Measurements from ENCODE around the gene TRPM2. TPM values are rescaled to one million over a fixed set of nuclear protein-coding genes. Genes with fewer than 3 reads are reported as not detected.

TRPM2 gene
- total and polyA plus RNA-seq, 8 donors: 0.46 to 8.7 (median 2.6) TPM

GRCh38 chr21:44424608-44425306, 71.3 kb downstream of the TRPM2 start:
- DNase-seq (peak in 3 of 6 donors; percentile 9 to 61 (median 41)), FAIRE-seq (no peak), ATAC-seq (no peak)
- Histone ChIP-seq H3K27ac (no peak overlapping the region), H3K4me3 (no peak overlapping the region), H3K9me3 (peaks cover 0 to 4% (median 0%) of the 10 kb centered on the region in 4 donors), H3K36me3 (no peaks in the 10 kb centered on the region), H3K27me3 (no peaks in the 10 kb centered on the region), H3K4me1 (no peaks in the 10 kb centered on the region)
- TF ChIP-seq CTCF (IDR thresholded peaks at IDR 0.05): no peak
- 60 to 67% methylated on average over 24 to 30 of the region's 30 CpGs for WGBS, 2 donors
- intact Hi-C loops (cut with DNase I): no loop called here

- H3K27ac ChIP-seq: no peak overlapping the region
- no peak overlapping the region for H3K4me3 ChIP-seq
- peaks cover 0 to 4% (median 0%) of the 10 kb centered on the region in 4 donors for H3K9me3 ChIP-seq
- FAIRE-seq (no peak), ATAC-seq (peak in 1 of 4 donors; percentile 40), DNase-seq (peak in 3 of 6 donors; percentile 11 to 57 (median 56))
- 56 to 66% methylated on average over 40 of the region's 40 CpGs for WGBS, 2 donors
- intact Hi-C loops (cut with DNase I): no loop called here
- no peaks in the 10 kb centered on the region for H3K4me1 ChIP-seq
- no peaks in the 10 kb centered on the region for H3K36me3 ChIP-seq
- TF ChIP-seq CTCF (IDR thresholded peaks at IDR 0.05): no peak
- H3K27me3 ChIP-seq: no peaks in the 10 kb centered on the region
Observed at GRCh38 chr21:44425307-44425894, 72.0 kb downstream of the TRPM2 start.

GRCh38 chr21:44425895-44426662, 72.7 kb downstream of the TRPM2 start:
- no peak overlapping the region for H3K27ac ChIP-seq
- TF ChIP-seq CTCF (IDR thresholded peaks at IDR 0.05): no peak
- FAIRE-seq (no peak), ATAC-seq (peak in 1 of 4 donors; percentile 8), DNase-seq (peak in 2 of 6 donors; percentile 10 to 45)
- H3K27me3 ChIP-seq: no peaks in the 10 kb centered on the region
- H3K4me3 ChIP-seq: no peak overlapping the region
- peaks cover 0 to 4% (median 0%) of the 10 kb centered on the region in 4 donors for H3K9me3 ChIP-seq
- intact Hi-C loops (cut with DNase I): no loop called here
- H3K4me1 ChIP-seq: no peaks in the 10 kb centered on the region
- no peaks in the 10 kb centered on the region for H3K36me3 ChIP-seq
- WGBS, 2 donors: 60 to 75% methylated on average over 13 of the region's 13 CpGs

- FAIRE-seq (no peak), ATAC-seq (no peak), DNase-seq (peak in 3 of 6 donors; percentile 12 to 59 (median 53))
- WGBS, 2 donors: 64 to 75% methylated on average over 17 to 21 of the region's 21 CpGs
- Histone ChIP-seq H3K9me3 (peaks cover 0 to 4% (median 0%) of the 10 kb centered on the region in 4 donors), H3K27me3 (no peaks in the 10 kb centered on the region), H3K4me1 (no peaks in the 10 kb centered on the region), H3K36me3 (no peaks in the 10 kb centered on the region), H3K4me3 (no peak overlapping the region), H3K27ac (no peak overlapping the region)
- TF ChIP-seq CTCF (IDR thresholded peaks at IDR 0.05): no peak
- intact Hi-C loops (cut with DNase I): no loop called here
Observed at GRCh38 chr21:44426663-44427191, 73.3 kb downstream of the TRPM2 start.

Data from pancreas (tissue), 10 donors.